Measurements from ENCODE around the gene DIAPH2.

DNA sequence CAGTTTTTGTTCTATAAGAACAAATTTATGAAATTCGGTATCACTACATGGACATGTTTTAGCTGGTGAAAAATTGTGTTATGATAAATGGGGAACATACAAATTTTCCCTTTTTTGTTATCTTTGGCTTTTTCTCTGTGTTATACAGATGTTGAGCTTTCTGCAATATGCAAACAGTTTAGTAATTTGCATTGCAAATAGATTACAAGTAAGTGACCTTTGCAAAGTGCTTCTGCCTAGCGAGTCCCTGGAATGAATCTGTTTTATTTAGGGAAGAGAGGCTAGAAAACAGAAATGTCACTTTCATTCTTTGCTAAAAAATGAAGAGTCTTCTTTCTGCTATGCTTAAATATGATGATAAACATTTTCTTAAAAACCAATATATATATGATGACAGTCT is 660.1 kb downstream of the DIAPH2 start:
- TF ChIP-seq EZH2phosphoT487 (IDR thresholded peaks at IDR 0.05; ENCODE audit: borderline replicate concordance), result no peak
- no peak for TF ChIP-seq POLR2A (IDR thresholded peaks at IDR 0.05; ENCODE audit: borderline replicate concordance, extremely low read depth, insufficient read depth, insufficient read length)
- TF ChIP-seq, protein P1, sequence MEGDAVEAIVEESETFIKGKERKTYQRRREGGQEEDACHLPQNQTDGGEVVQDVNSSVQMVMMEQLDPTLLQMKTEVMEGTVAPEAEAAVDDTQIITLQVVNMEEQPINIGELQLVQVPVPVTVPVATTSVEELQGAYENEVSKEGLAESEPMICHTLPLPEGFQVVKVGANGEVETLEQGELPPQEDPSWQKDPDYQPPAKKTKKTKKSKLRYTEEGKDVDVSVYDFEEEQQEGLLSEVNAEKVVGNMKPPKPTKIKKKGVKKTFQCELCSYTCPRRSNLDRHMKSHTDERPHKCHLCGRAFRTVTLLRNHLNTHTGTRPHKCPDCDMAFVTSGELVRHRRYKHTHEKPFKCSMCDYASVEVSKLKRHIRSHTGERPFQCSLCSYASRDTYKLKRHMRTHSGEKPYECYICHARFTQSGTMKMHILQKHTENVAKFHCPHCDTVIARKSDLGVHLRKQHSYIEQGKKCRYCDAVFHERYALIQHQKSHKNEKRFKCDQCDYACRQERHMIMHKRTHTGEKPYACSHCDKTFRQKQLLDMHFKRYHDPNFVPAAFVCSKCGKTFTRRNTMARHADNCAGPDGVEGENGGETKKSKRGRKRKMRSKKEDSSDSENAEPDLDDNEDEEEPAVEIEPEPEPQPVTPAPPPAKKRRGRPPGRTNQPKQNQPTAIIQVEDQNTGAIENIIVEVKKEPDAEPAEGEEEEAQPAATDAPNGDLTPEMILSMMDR (IDR thresholded peaks at IDR 0.05 in 2 of 3, conservative IDR thresholded peaks at IDR 0.05 in 1 of 3; ENCODE audit: borderline replicate concordance in 1 of 3, insufficient read depth in 1 of 3, low read depth in 2 of 3, low read length in 2 of 3), result no peak
- TF ChIP-seq POLR2AphosphoS5 (IDR thresholded peaks at IDR 0.05; ENCODE audit: low read depth, low read length), result no peak
- TF ChIP-seq SP1 (IDR thresholded peaks at IDR 0.05; ENCODE audit: low read depth), result no peak
- no peak for TF ChIP-seq ZFX (IDR thresholded peaks at IDR 0.05)
- TF ChIP-seq FOSL1 (IDR thresholded peaks at IDR 0.05; ENCODE audit: low read depth), result no peak
- TF ChIP-seq EZH2 (IDR thresholded peaks at IDR 0.05), result no peak
- TF ChIP-seq TCF7L2 (IDR thresholded peaks at IDR 0.05; ENCODE audit: borderline replicate concordance, extremely low read depth, insufficient read depth, insufficient read length), result no peak
- TF ChIP-seq CEBPB (IDR thresholded peaks at IDR 0.05; ENCODE audit: low read depth), result no peak
- TF ChIP-seq, protein P2, sequence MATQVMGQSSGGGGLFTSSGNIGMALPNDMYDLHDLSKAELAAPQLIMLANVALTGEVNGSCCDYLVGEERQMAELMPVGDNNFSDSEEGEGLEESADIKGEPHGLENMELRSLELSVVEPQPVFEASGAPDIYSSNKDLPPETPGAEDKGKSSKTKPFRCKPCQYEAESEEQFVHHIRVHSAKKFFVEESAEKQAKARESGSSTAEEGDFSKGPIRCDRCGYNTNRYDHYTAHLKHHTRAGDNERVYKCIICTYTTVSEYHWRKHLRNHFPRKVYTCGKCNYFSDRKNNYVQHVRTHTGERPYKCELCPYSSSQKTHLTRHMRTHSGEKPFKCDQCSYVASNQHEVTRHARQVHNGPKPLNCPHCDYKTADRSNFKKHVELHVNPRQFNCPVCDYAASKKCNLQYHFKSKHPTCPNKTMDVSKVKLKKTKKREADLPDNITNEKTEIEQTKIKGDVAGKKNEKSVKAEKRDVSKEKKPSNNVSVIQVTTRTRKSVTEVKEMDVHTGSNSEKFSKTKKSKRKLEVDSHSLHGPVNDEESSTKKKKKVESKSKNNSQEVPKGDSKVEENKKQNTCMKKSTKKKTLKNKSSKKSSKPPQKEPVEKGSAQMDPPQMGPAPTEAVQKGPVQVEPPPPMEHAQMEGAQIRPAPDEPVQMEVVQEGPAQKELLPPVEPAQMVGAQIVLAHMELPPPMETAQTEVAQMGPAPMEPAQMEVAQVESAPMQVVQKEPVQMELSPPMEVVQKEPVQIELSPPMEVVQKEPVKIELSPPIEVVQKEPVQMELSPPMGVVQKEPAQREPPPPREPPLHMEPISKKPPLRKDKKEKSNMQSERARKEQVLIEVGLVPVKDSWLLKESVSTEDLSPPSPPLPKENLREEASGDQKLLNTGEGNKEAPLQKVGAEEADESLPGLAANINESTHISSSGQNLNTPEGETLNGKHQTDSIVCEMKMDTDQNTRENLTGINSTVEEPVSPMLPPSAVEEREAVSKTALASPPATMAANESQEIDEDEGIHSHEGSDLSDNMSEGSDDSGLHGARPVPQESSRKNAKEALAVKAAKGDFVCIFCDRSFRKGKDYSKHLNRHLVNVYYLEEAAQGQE (IDR thresholded peaks at IDR 0.05; ENCODE audit: low read depth), result no peak
- TF ChIP-seq ATF3 (IDR thresholded peaks at IDR 0.05), result no peak
- TF ChIP-seq SRF (IDR thresholded peaks at IDR 0.05; ENCODE audit: low read depth), result no peak

Data from HCT116 (cell line).